IMR-90 (cell line): ENCODE data around the gene SARDH.

Source experiments
- BHLHE40 ChIP-seq: fragments of 150-350 bp; IDR thresholded peaks from 2 replicates; pipeline ENCODE4 v1.6.1; 2016; ENCODE audit warnings: mild to moderate bottlenecking, low read depth, low read length
- CEBPB ChIP-seq: IDR thresholded peaks from 2 replicates; pipeline ENCODE4 v1.6.1; 2012; ENCODE audit warnings: low read depth, low read length, improper control_type of control experiment
- ELK1 ChIP-seq: fragments of 150-350 bp; IDR thresholded peaks from 2 replicates; pipeline ENCODE4 v1.6.1; 2016; ENCODE audit warnings: low read depth, mild to moderate bottlenecking, low read length, moderate library complexity, borderline replicate concordance
- MXI1 ChIP-seq: IDR thresholded peaks from 2 replicates; pipeline ENCODE4 v1.6.1; 2012; ENCODE audit warnings: low read depth, mild to moderate bottlenecking, low read length, moderate library complexity, borderline replicate concordance
- NFE2L2 ChIP-seq: fragments of 150-350 bp; IDR thresholded peaks from 2 replicates; pipeline ENCODE4 v1.6.1; 2016; ENCODE audit warnings: low read depth, mild to moderate bottlenecking, low read length
- POLR2A ChIP-seq: IDR thresholded peaks from 2 replicates; pipeline ENCODE4 v1.6.1; 2012; ENCODE audit warnings: mild to moderate bottlenecking, low read depth, low read length
- RFX5 ChIP-seq: IDR thresholded peaks from 2 replicates; pipeline ENCODE4 v1.8.0; 2012; ENCODE audit warnings: low read depth, mild to moderate bottlenecking, low read length, moderate library complexity
- USF2 ChIP-seq: fragments of 150-350 bp; IDR thresholded peaks from 2 replicates; pipeline ENCODE4 v1.6.1; 2017; ENCODE audit warnings: mild to moderate bottlenecking, antibody characterized with exemption, low read length, low read depth
- TF ChIP-seq, protein P1 (sequence below): conservative IDR thresholded peaks from 2 replicates; pipeline ENCODE4 v1.5.1; 2012; ENCODE audit warnings: mild to moderate bottlenecking, low read depth, low read length, improper control_type of control experiment

DNA sequence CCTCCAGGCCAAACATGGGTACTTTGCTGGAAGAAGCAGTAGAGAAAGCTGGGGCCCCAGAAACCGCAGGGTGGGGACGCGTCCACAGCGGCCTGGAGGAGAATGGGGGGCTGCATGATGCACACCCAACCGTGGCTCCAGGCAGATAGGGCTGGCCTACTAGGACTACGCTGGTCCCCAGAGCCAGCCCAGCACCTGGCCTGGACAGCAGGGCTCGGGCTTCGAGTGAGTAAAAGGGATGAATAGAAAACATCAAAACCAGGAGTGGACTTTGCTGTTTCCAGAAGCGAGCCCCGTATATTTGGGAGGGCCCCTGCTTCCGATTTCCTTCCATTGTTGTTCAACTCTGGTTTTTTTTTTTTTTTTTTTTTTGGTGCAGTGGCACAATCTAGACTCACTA, 71.3 kb downstream of the SARDH start:
- TF ChIP-seq USF2 (no peak), RFX5 (no peak), CEBPB (no peak), BHLHE40 (no peak), ELK1 (no peak), NFE2L2 (no peak), POLR2A (no peak), MXI1 (no peak)
- TF ChIP-seq, protein P1, sequence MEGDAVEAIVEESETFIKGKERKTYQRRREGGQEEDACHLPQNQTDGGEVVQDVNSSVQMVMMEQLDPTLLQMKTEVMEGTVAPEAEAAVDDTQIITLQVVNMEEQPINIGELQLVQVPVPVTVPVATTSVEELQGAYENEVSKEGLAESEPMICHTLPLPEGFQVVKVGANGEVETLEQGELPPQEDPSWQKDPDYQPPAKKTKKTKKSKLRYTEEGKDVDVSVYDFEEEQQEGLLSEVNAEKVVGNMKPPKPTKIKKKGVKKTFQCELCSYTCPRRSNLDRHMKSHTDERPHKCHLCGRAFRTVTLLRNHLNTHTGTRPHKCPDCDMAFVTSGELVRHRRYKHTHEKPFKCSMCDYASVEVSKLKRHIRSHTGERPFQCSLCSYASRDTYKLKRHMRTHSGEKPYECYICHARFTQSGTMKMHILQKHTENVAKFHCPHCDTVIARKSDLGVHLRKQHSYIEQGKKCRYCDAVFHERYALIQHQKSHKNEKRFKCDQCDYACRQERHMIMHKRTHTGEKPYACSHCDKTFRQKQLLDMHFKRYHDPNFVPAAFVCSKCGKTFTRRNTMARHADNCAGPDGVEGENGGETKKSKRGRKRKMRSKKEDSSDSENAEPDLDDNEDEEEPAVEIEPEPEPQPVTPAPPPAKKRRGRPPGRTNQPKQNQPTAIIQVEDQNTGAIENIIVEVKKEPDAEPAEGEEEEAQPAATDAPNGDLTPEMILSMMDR = no peak
